A172 (cell line): Measurements from ENCODE around the gene SLC47A2. TPM values are rescaled to one million over a fixed set of nuclear protein-coding genes. Genes with fewer than 3 reads are reported as not detected.

Experiments used
- DNase-seq: peaks from one replicate; pipeline ENCODE4 v3.0.0-alpha.2; 2015; ENCODE audit warnings: low spot score
- total RNA-seq: library from RNA; depleted of rRNA; stranded (reverse); fragments of >200 nt; shearing (Covaris generic); gene quantifications from 2 replicates; pipeline ENCODE4 v1.2.3, GENCODE V29; 2014

The SLC47A2 gene
- total RNA-seq, 1 experiment from 2014 or later = 1.9 TPM

DNA sequence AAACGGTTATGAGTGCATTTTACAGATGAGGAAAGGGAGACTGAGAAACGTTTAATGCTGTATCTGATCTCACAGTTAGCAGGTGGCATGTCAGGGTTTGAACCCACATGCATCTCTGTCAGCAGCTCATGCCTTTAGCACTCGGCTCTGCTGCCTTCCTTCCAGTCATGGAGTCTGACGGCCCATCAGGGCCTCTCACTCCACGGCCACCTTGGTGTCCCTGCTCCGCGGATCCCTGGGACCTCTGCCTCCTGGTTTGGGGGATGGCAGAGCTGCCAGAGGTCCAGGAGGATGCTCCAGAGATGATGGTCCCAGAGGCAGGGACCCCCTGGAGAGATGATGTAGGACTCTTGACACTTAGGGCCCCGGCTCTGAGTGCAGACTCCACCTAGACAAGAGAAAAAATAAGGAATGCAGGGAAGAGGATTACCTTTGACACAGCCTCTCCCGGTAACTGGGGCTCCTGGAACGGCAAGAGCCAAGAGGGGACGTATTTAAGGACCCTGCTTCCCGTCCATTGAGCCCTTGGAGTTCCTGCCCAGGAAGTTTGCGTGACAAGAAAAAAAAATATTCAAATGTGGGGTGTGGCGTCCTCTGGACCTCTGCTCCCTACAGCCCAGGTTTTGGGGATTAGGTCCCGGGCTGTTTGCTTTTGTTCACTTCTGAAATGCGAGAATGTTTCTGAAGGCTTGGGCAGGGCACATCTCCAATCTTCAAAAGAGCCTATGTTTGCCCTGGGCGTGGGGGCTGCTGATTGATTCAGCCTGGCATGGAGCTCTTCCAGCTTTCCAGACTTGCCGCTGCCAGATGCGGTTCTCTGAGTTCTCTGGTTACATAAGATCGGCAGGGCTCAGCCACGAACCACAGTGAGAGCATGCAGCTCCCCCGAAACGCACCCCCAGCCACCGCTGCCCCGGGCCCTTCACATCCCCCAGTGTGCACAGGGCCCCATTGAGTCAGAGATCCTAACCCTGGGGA is 31.7 kb upstream of the SLC47A2 start, which contains the start of gene ALDH3A1:
Gene ALDH3A1 (minus strand): TSS at position 470 of the 978 bp plus-strand sequence. CDS start 3,169 bp downstream, outside the sequence.
- no peak for DNase-seq

GRCh38 chr17:19747159-19747719 is 30.9 kb upstream of the SLC47A2 start:
- no peak for DNase-seq

DNA sequence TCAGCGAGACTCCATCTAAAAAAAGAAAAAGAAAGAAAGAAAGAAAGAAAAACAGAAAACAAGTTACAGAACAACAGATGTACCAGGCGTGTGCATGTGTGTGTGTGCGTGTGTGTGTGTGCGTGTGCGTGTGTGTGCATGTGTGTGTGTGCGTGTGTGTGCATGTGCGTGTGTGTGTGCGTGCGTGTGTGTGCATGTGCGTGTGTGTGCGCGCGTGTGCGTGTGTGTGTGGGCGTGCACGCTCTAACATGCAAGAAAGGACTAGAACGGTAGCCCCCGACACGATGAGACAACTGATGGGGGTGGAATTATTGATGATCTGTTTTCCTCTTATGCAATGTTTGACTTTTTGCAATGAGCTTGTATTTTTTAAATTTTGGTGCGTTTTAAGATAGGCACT is 30.1 kb upstream of the SLC47A2 start:
- DNase-seq = no peak

GRCh38 chr17:19744922-19745757 is 28.8 kb upstream of the SLC47A2 start:
- DNase-seq = no peak

- no peak for DNase-seq
Measured at GRCh38 chr17:19744492-19744891, 28.1 kb upstream of the SLC47A2 start.

GRCh38 chr17:19743101-19744100 is 27.0 kb upstream of the SLC47A2 start:
- DNase-seq = no peak

GRCh38 chr17:19742495-19742894 is 26.1 kb upstream of the SLC47A2 start:
- DNase-seq = no peak

GRCh38 chr17:19741832-19742457 is 25.6 kb upstream of the SLC47A2 start:
- no peak for DNase-seq

- DNase-seq = no peak
Measured at GRCh38 chr17:19740933-19741332, 24.5 kb upstream of the SLC47A2 start.

DNA sequence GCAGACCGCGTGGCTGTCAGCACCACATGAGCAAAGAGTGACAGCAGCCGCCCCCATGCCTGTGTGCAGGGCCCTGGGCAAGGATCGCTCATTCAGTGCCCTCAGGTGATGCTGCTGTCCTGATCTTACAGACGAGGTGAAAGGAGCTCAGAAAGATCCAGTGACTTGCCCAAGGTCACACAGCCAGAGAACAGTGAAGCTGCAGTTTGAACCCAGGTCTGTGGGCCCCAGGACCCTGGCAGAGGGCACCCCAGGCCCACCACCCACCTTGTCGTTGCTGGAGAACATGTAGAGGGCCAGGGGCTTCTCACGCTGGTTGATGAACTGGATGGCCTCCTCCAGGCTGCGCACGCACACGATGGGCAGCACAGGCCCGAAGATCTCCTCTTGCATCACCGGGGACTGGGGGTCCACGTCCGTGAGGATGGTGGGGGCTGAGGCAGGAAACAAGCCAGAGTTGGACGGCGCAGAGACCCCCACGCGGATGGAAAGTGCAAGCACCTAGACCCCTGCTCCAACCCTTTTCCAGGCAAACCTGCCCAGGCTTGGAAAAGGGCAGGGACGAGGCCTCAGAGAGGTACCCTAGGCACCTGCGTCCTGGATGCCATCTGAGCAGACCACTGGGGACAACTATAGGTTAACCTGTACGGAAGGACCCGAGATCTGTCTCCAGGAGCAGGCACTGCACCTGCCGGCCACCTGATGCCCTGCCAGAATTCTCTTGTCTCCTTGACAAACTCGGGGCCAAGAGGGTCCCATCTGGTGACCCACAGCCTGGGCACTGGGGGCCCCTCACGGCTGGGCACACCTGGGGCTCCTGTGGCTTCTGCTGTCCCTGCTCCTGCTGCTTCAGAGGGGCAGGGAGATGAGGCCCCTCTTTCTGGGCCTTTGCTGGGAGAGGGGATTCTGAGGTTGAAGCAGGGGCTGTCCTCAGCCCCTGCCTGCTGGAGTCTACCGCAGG is 23.1 kb upstream of the SLC47A2 start:
- no peak for DNase-seq

DNA sequence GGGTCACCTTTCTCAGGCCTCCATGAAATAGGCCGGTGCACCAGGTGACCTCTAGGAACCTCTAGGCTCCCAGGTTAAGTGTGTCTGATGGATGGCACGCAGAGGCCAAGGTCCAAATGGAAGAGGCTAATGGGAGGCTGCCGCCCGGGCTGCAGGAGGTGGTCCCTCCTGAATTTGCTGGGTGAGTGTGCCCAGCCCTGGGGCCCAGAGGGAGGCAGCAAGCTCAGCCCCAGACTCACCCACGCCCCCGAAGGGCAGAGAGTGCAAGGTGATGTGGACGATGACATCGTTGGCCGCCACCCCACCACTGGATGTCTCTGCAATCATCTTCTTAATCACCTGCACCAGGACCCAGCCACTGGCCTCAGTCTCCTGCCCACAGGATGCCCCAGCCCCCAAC is 22.4 kb upstream of the SLC47A2 start:
- no peak for DNase-seq

DNA sequence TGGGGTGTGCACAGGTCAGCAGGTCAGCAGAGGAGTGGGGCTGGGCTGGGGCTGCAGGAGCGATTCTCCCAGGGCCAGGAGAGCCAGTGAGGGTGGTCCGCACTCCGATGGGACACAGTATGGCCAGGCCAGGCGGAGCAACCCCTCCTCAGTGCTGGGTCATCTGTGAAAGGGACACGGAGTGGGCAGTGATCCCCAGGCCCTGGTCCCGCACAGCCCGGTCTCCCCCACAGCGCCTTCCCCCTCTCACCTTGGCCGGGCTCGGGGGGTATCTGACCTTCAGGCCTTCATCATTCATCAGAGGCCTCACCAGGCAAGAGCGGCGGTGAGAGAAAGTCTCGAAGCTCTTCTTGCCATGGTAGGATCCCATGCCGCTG is 21.7 kb upstream of the SLC47A2 start:
- DNase-seq = no peak

- no peak for DNase-seq
Measured at GRCh38 chr17:19737305-19738072, 21.1 kb upstream of the SLC47A2 start.

GRCh38 chr17:19736071-19736470 is 19.7 kb upstream of the SLC47A2 start:
- DNase-seq = no peak

DNA sequence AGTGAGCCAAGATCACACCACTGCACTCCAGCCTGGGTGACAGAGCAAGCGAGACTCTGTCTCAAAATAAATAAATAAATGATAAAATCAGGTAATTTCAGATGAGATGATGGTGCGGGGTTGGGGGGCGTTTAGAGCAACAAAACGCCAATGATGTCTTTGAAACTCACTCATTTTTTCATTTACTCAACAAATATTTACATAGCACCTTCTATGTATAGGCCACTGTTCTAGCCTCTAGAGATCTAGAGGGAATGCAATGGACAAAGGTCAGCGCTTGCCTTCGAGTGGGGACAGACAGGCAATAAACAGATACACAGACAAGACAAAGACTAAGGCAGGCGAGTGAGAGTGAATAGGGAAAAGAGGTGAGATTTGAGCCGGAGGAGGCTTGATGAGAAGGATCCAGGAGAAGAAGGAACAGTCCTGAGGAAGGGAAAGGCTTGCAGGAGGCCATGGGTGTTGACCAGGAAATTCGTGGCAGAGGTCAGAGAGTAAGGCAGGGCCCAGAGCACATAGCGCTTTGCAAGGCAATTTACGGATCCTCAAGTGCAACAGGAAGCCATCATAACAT is 17.7 kb upstream of the SLC47A2 start:
- DNase-seq = no peak

- DNase-seq = no peak
Measured at GRCh38 chr17:19731626-19732025, 15.2 kb upstream of the SLC47A2 start.

DNA sequence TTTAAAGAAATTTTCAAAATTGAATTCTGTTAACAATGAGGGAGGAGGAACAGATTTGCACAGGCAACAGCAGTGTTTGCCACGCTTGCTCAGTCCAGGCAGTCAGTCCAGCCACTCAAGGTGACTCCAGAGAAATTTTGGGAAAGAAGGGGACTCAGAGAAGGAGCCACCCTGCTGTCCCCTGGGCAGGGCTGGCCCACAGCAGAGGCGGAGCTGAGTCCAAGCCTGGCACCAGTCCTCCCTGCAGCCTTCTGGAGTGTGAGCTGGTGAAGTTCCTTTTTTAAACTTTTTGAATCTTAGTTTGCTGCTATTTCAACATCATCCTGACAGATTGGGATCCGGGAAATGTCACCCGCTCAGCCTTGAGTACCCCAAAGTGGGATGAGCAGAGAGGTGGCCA is 14.5 kb upstream of the SLC47A2 start:
- DNase-seq = no peak

DNA sequence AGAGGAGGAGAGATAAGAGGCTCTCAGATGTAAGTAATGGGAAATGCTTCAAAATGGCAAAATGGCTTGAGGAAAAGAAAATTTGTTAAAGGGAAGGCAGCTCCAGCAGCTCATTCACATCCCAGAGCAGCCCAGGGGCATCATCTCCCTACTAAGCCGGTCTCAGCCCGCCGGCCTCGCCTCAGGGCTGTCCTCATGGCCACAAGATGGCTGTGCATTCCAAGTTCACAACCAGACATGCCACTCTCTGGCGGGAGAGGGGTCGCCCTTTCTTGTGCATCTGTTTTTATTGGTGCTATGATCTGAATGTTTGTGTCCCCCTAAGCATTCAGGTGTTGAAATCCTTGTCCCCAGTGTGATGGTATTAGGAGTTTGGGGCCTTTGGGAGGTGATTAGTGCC is 13.5 kb upstream of the SLC47A2 start:
- DNase-seq = no peak
